Left lung (tissue), 10 donors: Measurements from ENCODE around the gene PPFIA1. TPM values are rescaled to one million over a fixed set of nuclear protein-coding genes. Genes with fewer than 3 reads are reported as not detected.

ENCODE experiments used
- ATAC-seq: fragments of 200-7000 bp; cut with Tn5 transposase; one replicate; pipeline ENCODE4 v1.9.1; 2020; ENCODE audit warnings: moderate library complexity
- DNase-seq, 4 donors: peaks; one replicate each; pipeline ENCODE4 v3.0.0-alpha.2; 2013 to 2020
- H3K27ac ChIP-seq, 2 donors: fragments of 200-600 bp; sonication (generic) in 1 of 2; one replicate each; pipeline versions ENCODE4 v1.5.0 to v1.8.0; 2020 to 2021
- H3K27me3 ChIP-seq, 2 donors: fragments of 200-600 bp; sonication (generic) in 1 of 2; one replicate each; pipeline versions ENCODE4 v1.5.0 to v1.8.0; 2020 to 2021
- H3K36me3 ChIP-seq, 2 donors: fragments of 200-600 bp; sonication (generic) in 1 of 2; one replicate each; pipeline versions ENCODE4 v1.5.0 to v1.8.0; 2020 to 2021
- H3K4me1 ChIP-seq, 2 donors: fragments of 200-600 bp; one replicate each; pipeline ENCODE4 v1.8.0; 2021
- H3K4me3 ChIP-seq, 2 donors: fragments of 200-600 bp; sonication (generic) in 1 of 2; one replicate each; pipeline versions ENCODE4 v1.5.0 to v1.8.0; 2020 to 2021; ENCODE audit warnings: mild to moderate bottlenecking in 1 of 2
- H3K9me3 ChIP-seq, 2 donors: fragments of 200-600 bp; sonication (generic) in 1 of 2; one replicate each; pipeline versions ENCODE4 v1.5.0 to v1.8.0; 2020 to 2021
- CTCF ChIP-seq, 2 donors: fragments of 200-600 bp; sonication (generic) in 1 of 2; IDR thresholded peaks; one replicate each; pipeline versions ENCODE4 v1.5.0 to v1.8.0; 2021; ENCODE audit warnings: antibody characterized with exemption in 2 of 2
- intact Hi-C, 2 donors: fragments of 100-400 bp; cut with DNase I; formaldehyde crosslinking; loops; one replicate each; pipeline versions ENCODE4 v1.11.2 to v1.14.2; 2022
- polyA plus RNA-seq, 6 donors: library from polyadenylated mRNA; unstranded; fragments of 120-200 nt; gene quantifications; one replicate each; pipeline ENCODE4 v1.2.1, GENCODE V29; 2013; ENCODE audit not compliant: insufficient read length in 6 of 6
- total RNA-seq, 2 donors: library from RNA; stranded (reverse); fragmentation: NEBNext Ultra II Directional; extraction: Animal tissue kit (Norgen Biotek cat#: 25700); gene quantifications; one replicate each; pipeline ENCODE4 v1.2.1, GENCODE V29; 2021
- donor health status: DM: no; HTN: yes; CAD: no.
- donor health status: DM: no; HTN: no; CAD: no.

Gene PPFIA1
- total and polyA plus RNA-seq, 8 donors, result 45.9 to 66.0 (median 51.3) TPM

- H3K9me3 ChIP-seq, result no peaks in the 10 kb centered on the region
- no peak for DNase-seq
- intact Hi-C loops, result no loop called here
- no peak for ATAC-seq
- H3K27me3 ChIP-seq, result no peaks in the 10 kb centered on the region
- TF ChIP-seq CTCF (IDR thresholded peaks at IDR 0.05), result no peak
- no peak overlapping the region for H3K27ac ChIP-seq
- no peak overlapping the region for H3K4me3 ChIP-seq
- peaks cover 0 to 13% of the 10 kb centered on the region in 2 donors for H3K4me1 ChIP-seq
- H3K36me3 ChIP-seq, result peaks cover 0 to 98% of the 10 kb centered on the region in 2 donors
Observed at GRCh38 chr11:70331901-70332300, 61.4 kb downstream of the PPFIA1 start.

GRCh38 chr11:70332567-70332966 lies 62.1 kb downstream of the PPFIA1 start:
- Histone ChIP-seq H3K36me3 (peaks cover 0 to 98% of the 10 kb centered on the region in 2 donors), H3K27me3 (no peaks in the 10 kb centered on the region), H3K27ac (no peak overlapping the region), H3K9me3 (no peaks in the 10 kb centered on the region), H3K4me3 (no peak overlapping the region), H3K4me1 (peaks cover 0 to 6% of the 10 kb centered on the region in 2 donors)
- no peak for DNase-seq
- TF ChIP-seq CTCF (IDR thresholded peaks at IDR 0.05), result no peak
- ATAC-seq, result no peak
- intact Hi-C loops, result no loop called here

GRCh38 chr11:70333261-70333660 lies 62.8 kb downstream of the PPFIA1 start:
- no peak overlapping the region for H3K4me3 ChIP-seq
- no peak for ATAC-seq

GRCh38 chr11:70334351-70334995 lies 64.0 kb downstream of the PPFIA1 start:
- ATAC-seq, result no peak
- H3K27me3 ChIP-seq, result no peaks in the 10 kb centered on the region
- H3K9me3 ChIP-seq, result no peaks in the 10 kb centered on the region
- no peak overlapping the region for H3K27ac ChIP-seq
- H3K4me1 ChIP-seq, result no peaks in the 10 kb centered on the region
- DNase-seq, result no peak
- no peak for TF ChIP-seq CTCF (IDR thresholded peaks at IDR 0.05)
- no peak overlapping the region for H3K4me3 ChIP-seq
- peaks cover 0 to 100% of the 10 kb centered on the region in 2 donors for H3K36me3 ChIP-seq
- intact Hi-C loops, result no loop called here

More at GRCh38 chr11:70333261-70333660, 62.8 kb downstream of the PPFIA1 start:
- Histone ChIP-seq H3K4me1 (no peaks in the 10 kb centered on the region), H3K36me3 (peaks cover 0 to 98% of the 10 kb centered on the region in 2 donors), H3K27me3 (no peaks in the 10 kb centered on the region), H3K9me3 (no peaks in the 10 kb centered on the region), H3K27ac (no peak overlapping the region)
- DNase-seq, result peak in 2 of 4 donors; percentile 59 to 78
- intact Hi-C loops, result no loop called here
- no peak for TF ChIP-seq CTCF (IDR thresholded peaks at IDR 0.05)

- no peak overlapping the region for H3K4me3 ChIP-seq
- no peak for ATAC-seq
- H3K27ac ChIP-seq, result no peak overlapping the region
- H3K27me3 ChIP-seq, result no peaks in the 10 kb centered on the region
- DNase-seq, result no peak
- no peak for TF ChIP-seq CTCF (IDR thresholded peaks at IDR 0.05)
- peaks cover 0 to 100% of the 10 kb centered on the region in 2 donors for H3K36me3 ChIP-seq
- no peaks in the 10 kb centered on the region for H3K9me3 ChIP-seq
- intact Hi-C loops, result no loop called here
- H3K4me1 ChIP-seq, result no peaks in the 10 kb centered on the region
Observed at GRCh38 chr11:70335511-70335910, 65.0 kb downstream of the PPFIA1 start.
